Calu3 (cell line): ENCODE data around the gene CHI3L2. TPM values are rescaled to one million over a fixed set of nuclear protein-coding genes. Genes with fewer than 3 reads are reported as not detected.

Source experiments
- BruUV-seq: library from RNA; stranded (reverse); fragments of 400-500 nt; replicated peaks from 2 replicates; lab custom pipeline; 2021; lab: Mats Ljungman, UMichigan
- CTCF ChIA-PET: fragments of 300-600 bp; sonication (Branson Sonifier 250); formaldehyde crosslinking; loops from one replicate; lab custom pipeline; 2022; ENCODE audit warnings: antibody characterized with exemption; lab: Charles Lee
- DNase-seq: peaks from one replicate; pipeline ENCODE4 v3.0.0; 2022
- H3K27ac Mint-ChIP-seq: one replicate; pipeline ENCODE4 v1.8.0; 2022; ENCODE audit warnings: mixed read lengths; ENCODE audit not compliant: unreplicated experiment
- H3K27me3 Mint-ChIP-seq: one replicate; pipeline ENCODE4 v1.8.0; 2022; ENCODE audit warnings: mixed read lengths; ENCODE audit not compliant: unreplicated experiment
- H3K36me3 Mint-ChIP-seq: one replicate; pipeline ENCODE4 v1.8.0; 2022; ENCODE audit warnings: mild to moderate bottlenecking, moderate library complexity, mixed read lengths; ENCODE audit not compliant: insufficient read depth, unreplicated experiment
- H3K4me1 Mint-ChIP-seq: one replicate; pipeline ENCODE4 v1.8.0; 2022; ENCODE audit warnings: mild to moderate bottlenecking, low read depth, mixed read lengths; ENCODE audit not compliant: unreplicated experiment
- H3K4me3 Mint-ChIP-seq: one replicate; pipeline ENCODE4 v1.8.0; 2022; ENCODE audit warnings: mild to moderate bottlenecking, low read depth, moderate library complexity, mixed read lengths; ENCODE audit not compliant: unreplicated experiment
- H3K9me3 Mint-ChIP-seq: one replicate; pipeline ENCODE4 v1.8.0; 2022; ENCODE audit warnings: low read depth, mixed read lengths; ENCODE audit not compliant: unreplicated experiment
- CTCF ChIP-seq: fragments of 200-600 bp; IDR thresholded peaks from one replicate; pipeline ENCODE4 v1.8.0; 2022; ENCODE audit warnings: antibody characterized with exemption; ENCODE audit not compliant: unreplicated experiment
- intact Hi-C: fragments of 100-400 bp; cut with micrococcal nuclease; formaldehyde crosslinking; loops from one replicate; pipeline ENCODE4 v1.10.0; 2022; ENCODE audit not compliant: unreplicated experiment
- total RNA-seq: library from RNA; stranded (reverse); gene quantifications from 2 replicates; pipeline ENCODE4 v1.2.3, GENCODE V29; 2022

Gene CHI3L2
- total RNA-seq, 1 experiment from 2014 or later: 0.52 TPM

GRCh38 chr1:111221276-111221632, 6.3 kb upstream of the CHI3L2 start:
- DNase-seq: no peak
- CTCF ChIA-PET: no interaction called here
- H3K4me1 Mint-ChIP-seq: peaks cover 20% of the 10 kb centered on the region
- no peak overlapping the region for H3K4me3 Mint-ChIP-seq
- H3K27me3 Mint-ChIP-seq: no peaks in the 10 kb centered on the region
- intact Hi-C loops: loop anchor here (5.0 kb wide), 1 partner anchor 126 kb away; no protein-coding TSS in a partner anchor
- no peaks in the 10 kb centered on the region for H3K36me3 Mint-ChIP-seq
- no peak overlapping the region for H3K27ac Mint-ChIP-seq
- TF ChIP-seq CTCF: no peak
- H3K9me3 Mint-ChIP-seq: no peaks in the 10 kb centered on the region
- no TSS peak for BruUV-seq

- no peak for TF ChIP-seq CTCF
- Mint-ChIP-seq H3K27ac (no peak overlapping the region), H3K27me3 (no peaks in the 10 kb centered on the region), H3K4me1 (peaks cover 21% of the 10 kb centered on the region), H3K36me3 (no peaks in the 10 kb centered on the region), H3K4me3 (no peak overlapping the region), H3K9me3 (no peaks in the 10 kb centered on the region)
- intact Hi-C loops: loop anchor here (1.0 to 5.0 kb wide), 2 partner anchors 113 to 126 kb away; no protein-coding TSS in a partner anchor
- CTCF ChIA-PET: no interaction called here
- no TSS peak for BruUV-seq
- DNase-seq: no peak
Observed at GRCh38 chr1:111221633-111222291, 5.8 kb upstream of the CHI3L2 start.

- BruUV-seq: no TSS peak
- TF ChIP-seq CTCF: peak; percentile 88
- Mint-ChIP-seq H3K27ac (no peak overlapping the region), H3K4me1 (peaks cover 28% of the 10 kb centered on the region), H3K9me3 (no peaks in the 10 kb centered on the region), H3K27me3 (no peaks in the 10 kb centered on the region), H3K4me3 (no peak overlapping the region), H3K36me3 (no peaks in the 10 kb centered on the region)
- CTCF ChIA-PET: interaction anchor here (0.6 to 1.6 kb wide), 4 partner anchors 112 to 200 kb away, joined by 3 to 13 read pairs (median 6); no protein-coding TSS in a partner anchor
- intact Hi-C loops: loop anchor here (1.0 to 5.0 kb wide), 3 partner anchors 112 to 177 kb away; no protein-coding TSS in a partner anchor
- DNase-seq: peak; percentile 83
Observed at GRCh38 chr1:111222308-111223125, 5.0 kb upstream of the CHI3L2 start.

GRCh38 chr1:111223126-111223685, 4.3 kb upstream of the CHI3L2 start:
- Mint-ChIP-seq H3K36me3 (no peaks in the 10 kb centered on the region), H3K4me3 (no peak overlapping the region), H3K4me1 (peaks cover 35% of the 10 kb centered on the region), H3K9me3 (no peaks in the 10 kb centered on the region), H3K27ac (no peak overlapping the region), H3K27me3 (no peaks in the 10 kb centered on the region)
- no peak for TF ChIP-seq CTCF
- BruUV-seq: no TSS peak
- intact Hi-C loops: loop anchor here (1.0 to 5.0 kb wide), 2 partner anchors 124 to 176 kb away; no protein-coding TSS in a partner anchor
- CTCF ChIA-PET: interaction anchor here (0.6 to 1.6 kb wide), 4 partner anchors 111 to 200 kb away, joined by 3 to 13 read pairs (median 6); no protein-coding TSS in a partner anchor
- DNase-seq: no peak
